ENCODE measurements around the gene MAP6D1.

MAP6D1 gene

DNA sequence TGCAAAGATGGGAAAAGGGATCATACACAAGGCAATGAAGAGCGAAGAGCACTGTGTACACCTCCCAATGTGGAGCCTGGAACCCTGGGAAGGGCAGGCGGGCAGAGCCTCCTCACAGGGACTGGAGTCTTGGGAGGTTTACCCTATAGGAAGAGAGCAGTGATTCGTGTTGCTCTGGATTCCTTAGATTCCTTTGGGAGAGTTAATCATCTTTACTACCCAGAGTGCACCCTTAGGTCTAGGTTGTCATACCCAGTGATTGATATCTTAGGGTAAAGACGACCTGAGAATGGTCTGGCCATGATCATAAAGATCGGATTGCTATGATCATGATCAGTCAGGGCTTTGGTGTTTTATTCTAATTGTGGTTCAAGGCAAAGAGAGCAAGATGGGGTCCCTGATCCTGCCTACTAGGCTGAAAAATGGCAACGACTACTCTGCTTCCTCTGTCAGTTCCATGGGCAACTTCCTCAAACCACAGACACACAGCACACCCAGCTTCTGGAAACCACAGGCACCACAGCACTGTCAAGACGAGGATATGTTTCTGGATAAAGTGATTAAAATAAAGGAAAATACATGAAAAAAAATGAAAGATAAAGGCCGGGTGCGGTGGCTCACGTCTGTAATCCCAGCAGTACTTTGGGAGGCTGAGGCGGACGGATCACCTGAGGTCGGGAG, 20.4 kb upstream of the MAP6D1 start:
- no peak for TF ChIP-seq BACH2 (CRISPR knock-in tag; IDR thresholded peaks at IDR 0.05; ENCODE audit: borderline replicate concordance)
- no peak for TF ChIP-seq ZNF70 (CRISPR knock-in tag; IDR thresholded peaks at IDR 0.05)
- no peak for TF ChIP-seq ZNF565 (CRISPR knock-in tag; conservative IDR thresholded peaks at IDR 0.05; ENCODE audit: low read depth)
- TF ChIP-seq SNAI2 (CRISPR knock-in tag; IDR thresholded peaks at IDR 0.05): no peak
- no peak for TF ChIP-seq POU6F1 (CRISPR knock-in tag; IDR thresholded peaks at IDR 0.05; ENCODE audit: borderline replicate concordance, low read depth)
- peak; percentile 78 for ATAC-seq

DNA sequence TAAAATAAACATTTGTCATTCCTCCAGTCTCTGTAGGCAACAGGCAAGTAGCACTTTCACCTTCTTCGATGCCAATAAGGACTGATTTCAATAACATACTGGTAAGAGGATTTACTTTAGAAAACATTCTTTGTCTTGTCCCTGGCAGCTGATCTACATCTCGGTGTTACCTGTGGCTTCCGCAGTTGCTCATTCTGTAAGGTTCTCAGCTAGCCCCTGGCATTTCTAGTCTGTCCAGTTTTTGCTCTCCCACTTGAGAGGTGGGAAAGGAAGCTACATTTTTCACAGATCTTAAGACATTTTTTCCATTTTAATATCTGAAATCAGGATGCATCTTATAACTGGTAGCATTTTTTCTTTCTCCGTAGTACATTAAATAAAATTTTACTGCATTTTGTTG, 19.7 kb upstream of the MAP6D1 start:
- TF ChIP-seq TOX (CRISPR knock-in tag; IDR thresholded peaks at IDR 0.05; ENCODE audit: borderline replicate concordance): no peak
- no peak for TF ChIP-seq RARB (CRISPR knock-in tag; IDR thresholded peaks at IDR 0.05)
- no peak for TF ChIP-seq POU6F1 (CRISPR knock-in tag; IDR thresholded peaks at IDR 0.05; ENCODE audit: borderline replicate concordance, low read depth)
- no peak for TF ChIP-seq TCF4 (CRISPR knock-in tag; IDR thresholded peaks at IDR 0.05; ENCODE audit: borderline replicate concordance)
- TF ChIP-seq CREB5 (CRISPR knock-in tag; IDR thresholded peaks at IDR 0.05; ENCODE audit: low read depth): no peak
- no peak for TF ChIP-seq ZNF8 (CRISPR knock-in tag; IDR thresholded peaks at IDR 0.05)
- TF ChIP-seq, protein P1, sequence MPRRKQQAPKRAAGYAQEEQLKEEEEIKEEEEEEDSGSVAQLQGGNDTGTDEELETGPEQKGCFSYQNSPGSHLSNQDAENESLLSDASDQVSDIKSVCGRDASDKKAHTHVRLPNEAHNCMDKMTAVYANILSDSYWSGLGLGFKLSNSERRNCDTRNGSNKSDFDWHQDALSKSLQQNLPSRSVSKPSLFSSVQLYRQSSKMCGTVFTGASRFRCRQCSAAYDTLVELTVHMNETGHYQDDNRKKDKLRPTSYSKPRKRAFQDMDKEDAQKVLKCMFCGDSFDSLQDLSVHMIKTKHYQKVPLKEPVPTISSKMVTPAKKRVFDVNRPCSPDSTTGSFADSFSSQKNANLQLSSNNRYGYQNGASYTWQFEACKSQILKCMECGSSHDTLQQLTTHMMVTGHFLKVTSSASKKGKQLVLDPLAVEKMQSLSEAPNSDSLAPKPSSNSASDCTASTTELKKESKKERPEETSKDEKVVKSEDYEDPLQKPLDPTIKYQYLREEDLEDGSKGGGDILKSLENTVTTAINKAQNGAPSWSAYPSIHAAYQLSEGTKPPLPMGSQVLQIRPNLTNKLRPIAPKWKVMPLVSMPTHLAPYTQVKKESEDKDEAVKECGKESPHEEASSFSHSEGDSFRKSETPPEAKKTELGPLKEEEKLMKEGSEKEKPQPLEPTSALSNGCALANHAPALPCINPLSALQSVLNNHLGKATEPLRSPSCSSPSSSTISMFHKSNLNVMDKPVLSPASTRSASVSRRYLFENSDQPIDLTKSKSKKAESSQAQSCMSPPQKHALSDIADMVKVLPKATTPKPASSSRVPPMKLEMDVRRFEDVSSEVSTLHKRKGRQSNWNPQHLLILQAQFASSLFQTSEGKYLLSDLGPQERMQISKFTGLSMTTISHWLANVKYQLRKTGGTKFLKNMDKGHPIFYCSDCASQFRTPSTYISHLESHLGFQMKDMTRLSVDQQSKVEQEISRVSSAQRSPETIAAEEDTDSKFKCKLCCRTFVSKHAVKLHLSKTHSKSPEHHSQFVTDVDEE (CRISPR knock-in tag; IDR thresholded peaks at IDR 0.05): no peak
- no peak for TF ChIP-seq ARNTL (CRISPR knock-in tag; IDR thresholded peaks at IDR 0.05; ENCODE audit: borderline replicate concordance, low read depth)
- no peak for ATAC-seq

GRCh38 chr3:183844606-183845005, 19.2 kb upstream of the MAP6D1 start:
- TF ChIP-seq ZNF70 (CRISPR knock-in tag; IDR thresholded peaks at IDR 0.05) (no peak), CREB5 (CRISPR knock-in tag; IDR thresholded peaks at IDR 0.05; ENCODE audit: low read depth) (no peak), POU6F1 (CRISPR knock-in tag; IDR thresholded peaks at IDR 0.05; ENCODE audit: borderline replicate concordance, low read depth) (no peak), CSRNP3 (CRISPR knock-in tag; IDR thresholded peaks at IDR 0.05) (no peak), ARNTL (CRISPR knock-in tag; IDR thresholded peaks at IDR 0.05; ENCODE audit: borderline replicate concordance, low read depth) (no peak), ZNF565 (CRISPR knock-in tag; conservative IDR thresholded peaks at IDR 0.05; ENCODE audit: low read depth) (no peak), GLIS3 (CRISPR knock-in tag; IDR thresholded peaks at IDR 0.05) (no peak), OSR1 (CRISPR knock-in tag; IDR thresholded peaks at IDR 0.05) (no peak)
- ATAC-seq: peak; percentile 67
